Measurements from ENCODE around the gene PPP1R14C.

The PPP1R14C gene

GRCh38 chr6:150275489-150275888 is 132.6 kb downstream of the PPP1R14C start:
- Histone ChIP-seq H3K27ac (ENCODE audit: insufficient read depth, low read length, poor library complexity, severe bottlenecking) (no peak overlapping the region), H3K4me3 (ENCODE audit: insufficient read depth, low read depth, low read length, poor library complexity, severe bottlenecking) (no peak overlapping the region), H3K36me3 (ENCODE audit: control insufficient read depth, insufficient read depth, low read length) (no peaks in the 10 kb centered on the region), H3K4me1 (ENCODE audit: control insufficient read depth, insufficient read depth, low read length, poor library complexity, severe bottlenecking) (no peaks in the 10 kb centered on the region), H3K9me3 (ENCODE audit: control insufficient read depth, low read length) (no peaks in the 10 kb centered on the region), H3K27me3 (replicated peaks; ENCODE audit: control insufficient read depth, insufficient read depth, low read length, poor library complexity, severe bottlenecking) (no peaks in the 10 kb centered on the region)
- no peak for DNase-seq

GRCh38 chr6:150276168-150276936 is 133.5 kb downstream of the PPP1R14C start:
- Histone ChIP-seq H3K27ac (ENCODE audit: insufficient read depth, low read length, poor library complexity, severe bottlenecking) (no peak overlapping the region), H3K27me3 (replicated peaks; ENCODE audit: control insufficient read depth, insufficient read depth, low read length, poor library complexity, severe bottlenecking) (no peaks in the 10 kb centered on the region), H3K9me3 (ENCODE audit: control insufficient read depth, low read length) (no peaks in the 10 kb centered on the region), H3K4me3 (ENCODE audit: insufficient read depth, low read depth, low read length, poor library complexity, severe bottlenecking) (no peak overlapping the region), H3K4me1 (ENCODE audit: control insufficient read depth, insufficient read depth, low read length, poor library complexity, severe bottlenecking) (no peaks in the 10 kb centered on the region), H3K36me3 (ENCODE audit: control insufficient read depth, insufficient read depth, low read length) (no peaks in the 10 kb centered on the region)
- no peak for DNase-seq

GRCh38 chr6:150276937-150277742 is 134.3 kb downstream of the PPP1R14C start:
- Histone ChIP-seq H3K9me3 (ENCODE audit: control insufficient read depth, low read length) (no peaks in the 10 kb centered on the region), H3K27me3 (replicated peaks; ENCODE audit: control insufficient read depth, insufficient read depth, low read length, poor library complexity, severe bottlenecking) (no peaks in the 10 kb centered on the region), H3K27ac (ENCODE audit: insufficient read depth, low read length, poor library complexity, severe bottlenecking) (no peak overlapping the region), H3K4me3 (ENCODE audit: insufficient read depth, low read depth, low read length, poor library complexity, severe bottlenecking) (no peak overlapping the region), H3K36me3 (ENCODE audit: control insufficient read depth, insufficient read depth, low read length) (no peaks in the 10 kb centered on the region), H3K4me1 (ENCODE audit: control insufficient read depth, insufficient read depth, low read length, poor library complexity, severe bottlenecking) (no peaks in the 10 kb centered on the region)
- DNase-seq, result no peak

GRCh38 chr6:150279533-150279932 is 136.7 kb downstream of the PPP1R14C start:
- H3K4me1 ChIP-seq (ENCODE audit: control insufficient read depth, insufficient read depth, low read length, poor library complexity, severe bottlenecking), result no peaks in the 10 kb centered on the region
- H3K27ac ChIP-seq (ENCODE audit: insufficient read depth, low read length, poor library complexity, severe bottlenecking), result no peak overlapping the region
- no peaks in the 10 kb centered on the region for H3K27me3 ChIP-seq (replicated peaks; ENCODE audit: control insufficient read depth, insufficient read depth, low read length, poor library complexity, severe bottlenecking)
- H3K4me3 ChIP-seq (ENCODE audit: insufficient read depth, low read depth, low read length, poor library complexity, severe bottlenecking), result no peak overlapping the region
- H3K36me3 ChIP-seq (ENCODE audit: control insufficient read depth, insufficient read depth, low read length), result no peaks in the 10 kb centered on the region
- H3K9me3 ChIP-seq (ENCODE audit: control insufficient read depth, low read length), result no peaks in the 10 kb centered on the region
- DNase-seq, result no peak

- no peaks in the 10 kb centered on the region for H3K36me3 ChIP-seq (ENCODE audit: control insufficient read depth, insufficient read depth, low read length)
- H3K9me3 ChIP-seq (ENCODE audit: control insufficient read depth, low read length), result no peaks in the 10 kb centered on the region
- H3K27me3 ChIP-seq (replicated peaks; ENCODE audit: control insufficient read depth, insufficient read depth, low read length, poor library complexity, severe bottlenecking), result no peaks in the 10 kb centered on the region
- H3K27ac ChIP-seq (ENCODE audit: insufficient read depth, low read length, poor library complexity, severe bottlenecking), result no peak overlapping the region
- no peak overlapping the region for H3K4me3 ChIP-seq (ENCODE audit: insufficient read depth, low read depth, low read length, poor library complexity, severe bottlenecking)
- no peak for DNase-seq
- H3K4me1 ChIP-seq (ENCODE audit: control insufficient read depth, insufficient read depth, low read length, poor library complexity, severe bottlenecking), result no peaks in the 10 kb centered on the region
Measured at GRCh38 chr6:150280703-150281102, 137.9 kb downstream of the PPP1R14C start.

GRCh38 chr6:150281767-150282166 is 138.9 kb downstream of the PPP1R14C start:
- no peaks in the 10 kb centered on the region for H3K36me3 ChIP-seq (ENCODE audit: control insufficient read depth, insufficient read depth, low read length)
- H3K4me3 ChIP-seq (ENCODE audit: insufficient read depth, low read depth, low read length, poor library complexity, severe bottlenecking), result no peak overlapping the region
- H3K4me1 ChIP-seq (ENCODE audit: control insufficient read depth, insufficient read depth, low read length, poor library complexity, severe bottlenecking), result no peaks in the 10 kb centered on the region
- no peak overlapping the region for H3K27ac ChIP-seq (ENCODE audit: insufficient read depth, low read length, poor library complexity, severe bottlenecking)
- no peaks in the 10 kb centered on the region for H3K9me3 ChIP-seq (ENCODE audit: control insufficient read depth, low read length)
- no peaks in the 10 kb centered on the region for H3K27me3 ChIP-seq (replicated peaks; ENCODE audit: control insufficient read depth, insufficient read depth, low read length, poor library complexity, severe bottlenecking)
- no peak for DNase-seq

GRCh38 chr6:150282806-150283205 is 140.0 kb downstream of the PPP1R14C start:
- no peak for DNase-seq
- no peaks in the 10 kb centered on the region for H3K4me1 ChIP-seq (ENCODE audit: control insufficient read depth, insufficient read depth, low read length, poor library complexity, severe bottlenecking)
- no peaks in the 10 kb centered on the region for H3K27me3 ChIP-seq (replicated peaks; ENCODE audit: control insufficient read depth, insufficient read depth, low read length, poor library complexity, severe bottlenecking)
- H3K36me3 ChIP-seq (ENCODE audit: control insufficient read depth, insufficient read depth, low read length), result no peaks in the 10 kb centered on the region
- H3K27ac ChIP-seq (ENCODE audit: insufficient read depth, low read length, poor library complexity, severe bottlenecking), result no peak overlapping the region
- H3K4me3 ChIP-seq (ENCODE audit: insufficient read depth, low read depth, low read length, poor library complexity, severe bottlenecking), result no peak overlapping the region
- no peaks in the 10 kb centered on the region for H3K9me3 ChIP-seq (ENCODE audit: control insufficient read depth, low read length)

GRCh38 chr6:150286460-150286859 is 143.6 kb downstream of the PPP1R14C start:
- DNase-seq, result no peak
- Histone ChIP-seq H3K4me3 (ENCODE audit: insufficient read depth, low read depth, low read length, poor library complexity, severe bottlenecking) (no peak overlapping the region), H3K9me3 (ENCODE audit: control insufficient read depth, low read length) (no peaks in the 10 kb centered on the region), H3K36me3 (ENCODE audit: control insufficient read depth, insufficient read depth, low read length) (no peaks in the 10 kb centered on the region), H3K27me3 (replicated peaks; ENCODE audit: control insufficient read depth, insufficient read depth, low read length, poor library complexity, severe bottlenecking) (no peaks in the 10 kb centered on the region), H3K4me1 (ENCODE audit: control insufficient read depth, insufficient read depth, low read length, poor library complexity, severe bottlenecking) (no peaks in the 10 kb centered on the region), H3K27ac (ENCODE audit: insufficient read depth, low read length, poor library complexity, severe bottlenecking) (no peak overlapping the region)

- Histone ChIP-seq H3K4me1 (ENCODE audit: control insufficient read depth, insufficient read depth, low read length, poor library complexity, severe bottlenecking) (no peaks in the 10 kb centered on the region), H3K4me3 (ENCODE audit: insufficient read depth, low read depth, low read length, poor library complexity, severe bottlenecking) (no peak overlapping the region), H3K36me3 (ENCODE audit: control insufficient read depth, insufficient read depth, low read length) (no peaks in the 10 kb centered on the region), H3K27ac (ENCODE audit: insufficient read depth, low read length, poor library complexity, severe bottlenecking) (no peak overlapping the region), H3K9me3 (ENCODE audit: control insufficient read depth, low read length) (no peaks in the 10 kb centered on the region), H3K27me3 (replicated peaks; ENCODE audit: control insufficient read depth, insufficient read depth, low read length, poor library complexity, severe bottlenecking) (no peaks in the 10 kb centered on the region)
- no peak for DNase-seq
Measured at GRCh38 chr6:150286912-150287311, 144.1 kb downstream of the PPP1R14C start.

GRCh38 chr6:150288456-150288855 is 145.6 kb downstream of the PPP1R14C start:
- Histone ChIP-seq H3K27me3 (replicated peaks; ENCODE audit: control insufficient read depth, insufficient read depth, low read length, poor library complexity, severe bottlenecking) (no peaks in the 10 kb centered on the region), H3K4me1 (ENCODE audit: control insufficient read depth, insufficient read depth, low read length, poor library complexity, severe bottlenecking) (no peaks in the 10 kb centered on the region), H3K27ac (ENCODE audit: insufficient read depth, low read length, poor library complexity, severe bottlenecking) (no peak overlapping the region), H3K4me3 (ENCODE audit: insufficient read depth, low read depth, low read length, poor library complexity, severe bottlenecking) (no peak overlapping the region), H3K9me3 (ENCODE audit: control insufficient read depth, low read length) (no peaks in the 10 kb centered on the region), H3K36me3 (ENCODE audit: control insufficient read depth, insufficient read depth, low read length) (no peaks in the 10 kb centered on the region)
- no peak for DNase-seq

Data from effector memory CD4-positive, alpha-beta T cell (primary cell).